Stomach (tissue), 9 donors: ENCODE measurements around the gene HAAO. TPM values are rescaled to one million over a fixed set of nuclear protein-coding genes. Genes with fewer than 3 reads are reported as not detected.
A peak's percentile ranks its signal among the peaks of the same experiment; 100 is the strongest.

Experiments
- DNase-seq, 2 donors: peaks; one replicate each; pipeline versions ENCODE4 v3.0.0 to v3.0.0-alpha.2; 2013 to 2019
- H3K27ac ChIP-seq, 5 donors: fragments of 200-600 bp in 4 of 5; sonication (generic) in 4 of 5; one replicate each; pipeline ENCODE4 v1.5.1; 2013 to 2019; ENCODE audit warnings: mild to moderate bottlenecking in 1 of 5, moderate library complexity in 1 of 5
- H3K27me3 ChIP-seq, 3 donors: fragments of 200-600 bp; sonication (generic); one replicate each; pipeline ENCODE4 v1.5.1; 2017 to 2019; ENCODE audit warnings: mixed run types in 1 of 3
- H3K36me3 ChIP-seq, 4 donors: fragments of 200-600 bp; sonication (generic); 1 replicate in 3 of 4; 2 replicates in 1 of 4; pipeline ENCODE4 v1.5.1; 2016 to 2019
- H3K4me1 ChIP-seq, 4 donors: fragments of 200-600 bp; sonication (generic); one replicate each; pipeline ENCODE4 v1.5.1; 2016 to 2019
- H3K4me3 ChIP-seq, 4 donors: fragments of 200-600 bp; sonication (generic) in 3 of 4; one replicate each; pipeline ENCODE4 v1.5.1; 2016 to 2019; ENCODE audit warnings: mild to moderate bottlenecking in 1 of 4
- H3K9me3 ChIP-seq, 4 donors: fragments of 200-600 bp; sonication (generic); one replicate each; pipeline ENCODE4 v1.5.1; 2016 to 2019
- CTCF ChIP-seq, 7 experiments: fragments of 450-650 bp in 4 of 7; fragments of 200-600 bp in 3 of 7; sonication (generic) in 3 of 7; IDR thresholded peaks; one replicate each; pipeline ENCODE4 v1.5.1; 2016 to 2019; ENCODE audit warnings: antibody characterized with exemption in 7 of 7, control low read depth in 2 of 7, mild to moderate bottlenecking in 1 of 7
- EP300 ChIP-seq: sonication (generic); formaldehyde crosslinking; IDR thresholded peaks from one replicate; pipeline ENCODE4 v1.6.1; 2017; ENCODE audit warnings: antibody characterized with exemption
- POLR2A ChIP-seq, 4 donors: fragments of 450-650 bp; IDR thresholded peaks; one replicate each; pipeline ENCODE4 v1.6.1; 2016; ENCODE audit warnings: antibody characterized with exemption in 4 of 4, control low read depth in 2 of 4, mild to moderate bottlenecking in 1 of 4, moderate library complexity in 1 of 4
- POLR2AphosphoS5 ChIP-seq, 3 donors: sonication (generic); formaldehyde crosslinking; IDR thresholded peaks; one replicate each; pipeline ENCODE4 v1.6.1; 2016; ENCODE audit warnings: antibody characterized with exemption in 3 of 3
- WGBS, 5 donors: extraction: QIAGEN DNeasy Blood & Tissue Kit in 3 of 5; methylation state at CpG; one replicate each; pipeline versions ENCODE4 v1.1.5 to v1.1.7; 2013 to 2018; 5-methylcytosine and 5-hydroxymethylcytosine counted together
- intact Hi-C: fragments of 100-400 bp; cut with DNase I; formaldehyde crosslinking; loops from one replicate; pipeline ENCODE4 v1.15.1; 2023; ENCODE audit warnings: low total_unique reads
- polyA plus RNA-seq, 3 donors: library from polyadenylated mRNA; stranded (reverse); fragments of 200-250 nt; gene quantifications; one replicate each; pipeline ENCODE4 v1.2.3, GENCODE V29; 2013
- total RNA-seq, 5 donors: library from RNA; depleted of rRNA; stranded (reverse); fragments of >200 nt; gene quantifications; one replicate each; pipeline versions ENCODE4 v1.1.0 to v1.2.3, GENCODE V29; 2014 to 2016
- donor health status: healthy with polysubstance abuse.
- donor health status: Bipolar disorder and iron deficiency.
- donor health status: healthy.

Gene HAAO
- total and polyA plus RNA-seq, 8 donors, result 0.89 to 23.5 (median 12.7) TPM; not detected in 2

- no peak for TF ChIP-seq POLR2A (IDR thresholded peaks at IDR 0.05)
- no peak for TF ChIP-seq POLR2AphosphoS5 (IDR thresholded peaks at IDR 0.05)
- TF ChIP-seq EP300, result no peak
- no peak for TF ChIP-seq CTCF (IDR thresholded peaks at IDR 0.05)
- H3K4me1 ChIP-seq, result peaks cover 10 to 52% (median 36%) of the 10 kb centered on the region in 4 donors
- H3K27me3 ChIP-seq, result peaks cover 0 to 14% (median 13%) of the 10 kb centered on the region in 3 donors
- DNase-seq, result no peak
- peak overlapping the region in 4 of 5 donors; percentile 6 to 87 (median 40) for H3K27ac ChIP-seq
- H3K36me3 ChIP-seq, result no peaks in the 10 kb centered on the region
- no peak overlapping the region for H3K4me3 ChIP-seq
- 77 to 84% (median 81%) methylated on average over 6 of the region's 6 CpGs for WGBS, 5 donors
- intact Hi-C loops, result no loop called here
- no peaks in the 10 kb centered on the region for H3K9me3 ChIP-seq
Observed at GRCh38 chr2:42795275-42795674, 2.9 kb upstream of the HAAO start.

- peaks cover 0 to 14% (median 13%) of the 10 kb centered on the region in 3 donors for H3K27me3 ChIP-seq
- H3K4me3 ChIP-seq, result no peak overlapping the region
- intact Hi-C loops, result no loop called here
- WGBS, 5 donors, result 51 to 65% (median 58%) methylated on average over 8 of the region's 8 CpGs
- H3K9me3 ChIP-seq, result no peaks in the 10 kb centered on the region
- H3K36me3 ChIP-seq, result no peaks in the 10 kb centered on the region
- DNase-seq, result peak in 1 of 2 donors; percentile 50
- peaks cover 10 to 52% (median 36%) of the 10 kb centered on the region in 4 donors for H3K4me1 ChIP-seq
- TF ChIP-seq CTCF (IDR thresholded peaks at IDR 0.05), result no peak
- no peak for TF ChIP-seq POLR2A (IDR thresholded peaks at IDR 0.05)
- TF ChIP-seq POLR2AphosphoS5 (IDR thresholded peaks at IDR 0.05), result no peak
- TF ChIP-seq EP300, result no peak
- H3K27ac ChIP-seq, result peak overlapping the region in 3 of 5 donors; percentile 84 to 90 (median 87)
Observed at GRCh38 chr2:42794271-42795046, 2.1 kb upstream of the HAAO start.

- Histone ChIP-seq H3K4me3 (peak overlapping the region; percentile 55 to 63 (median 60)), H3K4me1 (peaks cover 10 to 52% (median 36%) of the 10 kb centered on the region in 4 donors), H3K9me3 (no peaks in the 10 kb centered on the region), H3K27ac (peak overlapping the region; percentile 79 to 90 (median 84)), H3K36me3 (no peaks in the 10 kb centered on the region), H3K27me3 (peaks cover 0 to 14% (median 13%) of the 10 kb centered on the region in 3 donors)
- TF ChIP-seq POLR2A (IDR thresholded peaks at IDR 0.05), result no peak
- no peak for TF ChIP-seq POLR2AphosphoS5 (IDR thresholded peaks at IDR 0.05)
- no peak for TF ChIP-seq CTCF (IDR thresholded peaks at IDR 0.05)
- TF ChIP-seq EP300, result no peak
- intact Hi-C loops, result no loop called here
- DNase-seq, result peak in 1 of 2 donors; percentile 63
- 33 to 50% (median 42%) methylated on average over 21 to 22 of the region's 22 CpGs for WGBS, 5 donors
Observed at GRCh38 chr2:42793334-42794270, 1.2 kb upstream of the HAAO start.

- peak in 1 of 3 donors; percentile 12 for TF ChIP-seq POLR2AphosphoS5 (IDR thresholded peaks at IDR 0.05)
- no peak for TF ChIP-seq EP300
- Histone ChIP-seq H3K4me1 (peaks cover 10 to 52% (median 36%) of the 10 kb centered on the region in 4 donors), H3K27ac (peak overlapping the region; percentile 79 to 90 (median 84)), H3K9me3 (no peaks in the 10 kb centered on the region), H3K36me3 (no peaks in the 10 kb centered on the region), H3K27me3 (peaks cover 0 to 14% (median 13%) of the 10 kb centered on the region in 3 donors), H3K4me3 (peak overlapping the region; percentile 55 to 63 (median 60))
- DNase-seq, result no peak
- WGBS, 5 donors, result 3 to 16% (median 7%) methylated on average over 9 to 18 of the region's 18 CpGs
- intact Hi-C loops, result no loop called here
Observed at GRCh38 chr2:42792087-42792582, 248 bp downstream of the HAAO start.
